Measurements from ENCODE around the gene NAALADL2. TPM values are rescaled to one million over a fixed set of nuclear protein-coding genes. Genes with fewer than 3 reads are reported as not detected.

The NAALADL2 gene
- 22.1 and 23.5 TPM in 2 replicates for total RNA-seq

DNA sequence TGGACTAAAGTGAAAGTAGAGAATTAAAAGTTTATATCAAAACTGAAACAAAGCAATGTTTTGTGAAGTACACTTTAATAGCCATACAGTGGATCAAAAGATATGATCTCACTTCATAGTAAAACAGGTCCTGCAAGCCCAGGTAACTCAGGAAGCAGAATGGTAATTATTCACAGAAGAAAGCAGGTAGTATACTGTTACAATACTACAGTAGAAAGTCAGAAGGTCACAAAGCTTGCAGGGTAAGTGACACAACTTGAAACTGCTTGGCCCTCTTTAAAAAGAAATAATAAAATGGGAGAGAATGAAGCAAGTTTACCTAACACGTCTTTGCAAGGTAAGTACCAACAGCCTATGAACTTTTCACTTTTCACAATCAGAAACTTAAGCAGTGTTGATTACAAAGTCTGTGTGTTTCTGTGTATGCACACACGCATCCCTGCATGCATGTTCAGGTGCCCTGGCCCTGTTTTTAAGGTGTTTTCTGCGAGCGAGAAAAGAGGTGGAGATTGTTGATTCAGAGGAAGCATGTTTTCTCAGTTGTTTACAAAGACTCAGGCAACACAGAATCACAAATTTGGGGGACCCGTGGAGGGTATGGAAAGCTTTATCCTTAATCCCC lies at the start of gene NAALADL2:
Gene NAALADL2 (plus strand): TSS at position 221 of the 622 bp plus-strand sequence.
- Histone ChIP-seq H3K27ac (ENCODE audit: low read depth, low read length) (no peak within 1 kb of the TSS), H2AFZ (ENCODE audit: low read length) (peak within 1 kb of the TSS; percentile 55), H3K27me3 (ENCODE audit: insufficient read depth, low read length) (no peaks in the 10 kb centered on the region), H3K4me2 (ENCODE audit: insufficient read depth, low read length) (peak within 1 kb of the TSS; percentile 50), H3K36me3 (ENCODE audit: insufficient read depth, low read length) (no peaks in the 10 kb centered on the region), H3K4me3 (ENCODE audit: insufficient read depth, low read length) (no peak within 1 kb of the TSS), H3K79me2 (ENCODE audit: insufficient read depth, low read length) (no peaks in the 10 kb centered on the region), H3K9me3 (ENCODE audit: low read depth, low read length) (no peaks in the 10 kb centered on the region), H4K20me1 (ENCODE audit: insufficient read depth, low read length) (no peaks in the 10 kb centered on the region), H3K4me1 (ENCODE audit: insufficient read depth, low read length) (no peaks in the 10 kb centered on the region)
- TF ChIP-seq, protein P1, sequence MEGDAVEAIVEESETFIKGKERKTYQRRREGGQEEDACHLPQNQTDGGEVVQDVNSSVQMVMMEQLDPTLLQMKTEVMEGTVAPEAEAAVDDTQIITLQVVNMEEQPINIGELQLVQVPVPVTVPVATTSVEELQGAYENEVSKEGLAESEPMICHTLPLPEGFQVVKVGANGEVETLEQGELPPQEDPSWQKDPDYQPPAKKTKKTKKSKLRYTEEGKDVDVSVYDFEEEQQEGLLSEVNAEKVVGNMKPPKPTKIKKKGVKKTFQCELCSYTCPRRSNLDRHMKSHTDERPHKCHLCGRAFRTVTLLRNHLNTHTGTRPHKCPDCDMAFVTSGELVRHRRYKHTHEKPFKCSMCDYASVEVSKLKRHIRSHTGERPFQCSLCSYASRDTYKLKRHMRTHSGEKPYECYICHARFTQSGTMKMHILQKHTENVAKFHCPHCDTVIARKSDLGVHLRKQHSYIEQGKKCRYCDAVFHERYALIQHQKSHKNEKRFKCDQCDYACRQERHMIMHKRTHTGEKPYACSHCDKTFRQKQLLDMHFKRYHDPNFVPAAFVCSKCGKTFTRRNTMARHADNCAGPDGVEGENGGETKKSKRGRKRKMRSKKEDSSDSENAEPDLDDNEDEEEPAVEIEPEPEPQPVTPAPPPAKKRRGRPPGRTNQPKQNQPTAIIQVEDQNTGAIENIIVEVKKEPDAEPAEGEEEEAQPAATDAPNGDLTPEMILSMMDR (IDR thresholded peaks at IDR 0.05; ENCODE audit: extremely low read depth, low read depth, low read length): no peak
- no peak for DNase-seq (ENCODE audit: insufficient read length, low spot score, missing footprints)

DNA sequence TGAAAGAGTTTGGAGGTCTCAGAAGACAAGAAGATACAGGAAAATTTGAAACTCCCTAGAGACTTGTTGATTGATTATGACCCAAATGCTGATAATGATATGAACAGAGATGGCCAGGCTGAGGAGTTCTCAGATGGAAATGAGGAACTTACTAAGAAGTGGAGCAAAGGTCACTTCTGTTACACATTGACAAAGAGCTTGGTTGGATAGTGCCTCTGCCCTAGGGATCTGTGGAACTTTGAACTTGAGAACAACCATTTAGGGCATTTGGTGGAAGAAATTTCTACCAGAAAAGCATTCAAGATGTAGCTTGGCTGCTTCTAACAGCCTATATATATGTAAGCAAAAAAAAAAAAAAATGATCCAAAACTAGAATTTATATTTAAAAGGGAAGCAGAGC lies 48.9 kb upstream of the NAALADL2 start:
- Histone ChIP-seq H4K20me1 (ENCODE audit: insufficient read depth, low read length) (no peaks in the 10 kb centered on the region), H2AFZ (ENCODE audit: low read length) (no peak overlapping the region), H3K4me2 (ENCODE audit: insufficient read depth, low read length) (no peak overlapping the region), H3K27me3 (ENCODE audit: insufficient read depth, low read length) (no peaks in the 10 kb centered on the region), H3K4me1 (ENCODE audit: insufficient read depth, low read length) (no peaks in the 10 kb centered on the region), H3K4me3 (ENCODE audit: insufficient read depth, low read length) (no peak overlapping the region), H3K36me3 (ENCODE audit: insufficient read depth, low read length) (no peaks in the 10 kb centered on the region), H3K79me2 (ENCODE audit: insufficient read depth, low read length) (no peaks in the 10 kb centered on the region), H3K9me3 (ENCODE audit: low read depth, low read length) (no peaks in the 10 kb centered on the region), H3K27ac (ENCODE audit: low read depth, low read length) (no peak overlapping the region)
- no peak for DNase-seq (ENCODE audit: insufficient read length, low spot score, missing footprints)
- TF ChIP-seq, protein P1 (IDR thresholded peaks at IDR 0.05; ENCODE audit: extremely low read depth, low read depth, low read length): no peak

DNA sequence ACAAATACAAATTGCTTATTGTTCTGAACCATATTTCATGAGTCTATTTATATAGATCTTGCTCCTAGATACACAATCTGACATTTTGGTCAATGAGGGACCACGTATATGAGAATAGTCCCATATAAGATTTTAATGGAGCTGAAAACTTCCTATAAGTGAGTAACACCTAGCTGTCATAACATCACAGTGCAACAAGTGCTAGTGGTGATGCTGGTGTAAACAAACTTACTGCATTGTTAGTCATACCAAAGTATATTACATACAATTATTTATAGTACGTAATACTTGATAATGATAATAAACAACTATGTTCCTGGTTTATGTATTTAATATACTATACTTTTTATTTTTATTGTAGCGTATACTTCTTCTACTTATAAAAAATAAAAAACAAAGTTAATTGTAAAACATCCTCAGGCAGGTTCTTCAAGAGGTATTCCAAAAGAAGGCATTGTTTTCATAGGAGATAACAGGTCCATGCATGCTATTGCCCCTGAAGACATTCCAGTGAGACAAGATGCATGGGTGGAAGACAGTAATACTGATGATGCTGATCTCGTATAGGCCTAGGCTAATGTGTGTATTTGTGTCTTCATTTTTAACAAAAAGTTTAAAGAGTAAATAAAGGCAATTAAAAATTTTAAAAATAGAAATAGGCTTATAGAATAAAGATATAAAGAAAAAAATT lies 46.8 kb upstream of the NAALADL2 start:
- Histone ChIP-seq H3K9me3 (ENCODE audit: low read depth, low read length) (no peaks in the 10 kb centered on the region), H3K4me3 (ENCODE audit: insufficient read depth, low read length) (no peak overlapping the region), H3K79me2 (ENCODE audit: insufficient read depth, low read length) (no peaks in the 10 kb centered on the region), H2AFZ (ENCODE audit: low read length) (no peak overlapping the region), H3K4me2 (ENCODE audit: insufficient read depth, low read length) (no peak overlapping the region), H3K4me1 (ENCODE audit: insufficient read depth, low read length) (no peaks in the 10 kb centered on the region), H3K27me3 (ENCODE audit: insufficient read depth, low read length) (no peaks in the 10 kb centered on the region), H3K27ac (ENCODE audit: low read depth, low read length) (no peak overlapping the region), H4K20me1 (ENCODE audit: insufficient read depth, low read length) (no peaks in the 10 kb centered on the region), H3K36me3 (ENCODE audit: insufficient read depth, low read length) (no peaks in the 10 kb centered on the region)
- TF ChIP-seq, protein P1 (IDR thresholded peaks at IDR 0.05; ENCODE audit: extremely low read depth, low read depth, low read length): no peak
- DNase-seq (ENCODE audit: insufficient read length, low spot score, missing footprints): no peak

DNA sequence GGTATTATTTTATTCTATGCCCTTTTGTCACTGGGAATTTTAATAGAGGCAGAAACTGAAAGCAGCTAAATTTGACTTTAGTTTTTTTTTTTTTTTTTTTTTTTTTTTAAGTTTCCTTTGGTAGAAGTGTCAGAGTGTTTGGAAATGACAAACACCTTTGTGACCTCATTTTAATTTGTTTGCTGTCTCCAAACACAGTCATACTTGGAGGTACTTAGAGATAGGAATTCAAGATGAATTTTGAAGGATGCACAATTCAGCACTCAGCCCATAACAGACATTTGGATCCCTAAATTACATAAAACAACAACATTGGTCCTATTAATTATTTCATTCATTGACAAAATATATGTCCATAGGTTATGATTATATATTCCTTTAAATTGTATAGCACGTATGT lies 43.4 kb upstream of the NAALADL2 start:
- Histone ChIP-seq H4K20me1 (ENCODE audit: insufficient read depth, low read length) (no peaks in the 10 kb centered on the region), H3K4me1 (ENCODE audit: insufficient read depth, low read length) (no peaks in the 10 kb centered on the region), H3K36me3 (ENCODE audit: insufficient read depth, low read length) (no peaks in the 10 kb centered on the region), H3K27me3 (ENCODE audit: insufficient read depth, low read length) (no peaks in the 10 kb centered on the region), H3K4me3 (ENCODE audit: insufficient read depth, low read length) (no peak overlapping the region), H3K27ac (ENCODE audit: low read depth, low read length) (no peak overlapping the region), H3K9me3 (ENCODE audit: low read depth, low read length) (no peaks in the 10 kb centered on the region), H2AFZ (ENCODE audit: low read length) (no peak overlapping the region), H3K79me2 (ENCODE audit: insufficient read depth, low read length) (no peaks in the 10 kb centered on the region), H3K4me2 (ENCODE audit: insufficient read depth, low read length) (no peak overlapping the region)
- DNase-seq (ENCODE audit: insufficient read length, low spot score, missing footprints): no peak
- TF ChIP-seq, protein P1 (IDR thresholded peaks at IDR 0.05; ENCODE audit: extremely low read depth, low read depth, low read length): no peak

Data from osteoblast (primary cell).